Endothelial cell of umbilical vein (primary cell): ENCODE data around the gene MAP4K4. TPM values are rescaled to one million over a fixed set of nuclear protein-coding genes. Genes with fewer than 3 reads are reported as not detected.

Experiments used
- BruUV-seq: library from RNA; stranded (reverse); fragments of 400-500 nt; replicated peaks from 2 replicates; lab custom pipeline; 2021; lab: Mats Ljungman, UMichigan
- CTCF ChIA-PET: fragments of 300-600, 350-600 bp; sonication (Branson Sonifier 250); formaldehyde crosslinking; loops from one replicate; lab custom pipeline; 2021; ENCODE audit warnings: antibody characterized with exemption, inconsistent platforms; lab: Charles Lee
- POLR2A ChIA-PET: fragments of 300-600, 350-600 bp; sonication (Branson Sonifier 250); formaldehyde crosslinking; loops from one replicate; lab custom pipeline; 2021; ENCODE audit warnings: antibody characterized with exemption, inconsistent platforms; lab: Charles Lee
- DNase-seq: peaks from one replicate; pipeline ENCODE4 v3.0.0-alpha.2; 2011; ENCODE audit warnings: low read depth, low spot score
- FAIRE-seq: peaks from 2 replicates; lab custom pipeline; 2011; peaks lifted over from hg19 to GRCh38; lab: Jason Lieb, UNC
- H2AFZ ChIP-seq: 2 replicates; pipeline ENCODE4 v1.6.0; 2012; ENCODE audit warnings: low read depth, low read length, control low read depth, inconsistent platforms
- H3K27ac ChIP-seq: 2 replicates; pipeline ENCODE4 v1.5.1; 2011; ENCODE audit warnings: low read depth, mild to moderate bottlenecking, control low read depth, low read length, moderate library complexity; ENCODE audit not compliant: insufficient read depth
- H3K27me3 ChIP-seq, 2 experiments: 2 replicates each; pipeline versions ENCODE4 v1.6.0 to v1.6.1; 2011; ENCODE audit warnings: low read length in 2 of 2, mixed read lengths in 1 of 2; ENCODE audit not compliant: control insufficient read depth in 2 of 2, insufficient read depth in 2 of 2
- H3K36me3 ChIP-seq, 2 experiments: 2 replicates in 1 of 2; 3 replicates in 1 of 2; pipeline ENCODE4 v1.5.1; 2011; ENCODE audit warnings: low read length in 2 of 2, mild to moderate bottlenecking in 1 of 2, moderate library complexity in 1 of 2; ENCODE audit not compliant: control insufficient read depth in 2 of 2, insufficient read depth in 2 of 2; ENCODE audit errors: extremely low read depth in 1 of 2
- H3K4me1 ChIP-seq: 3 replicates; pipeline ENCODE4 v1.5.1; 2011; ENCODE audit warnings: mild to moderate bottlenecking, low read length; ENCODE audit not compliant: control insufficient read depth, insufficient read depth; ENCODE audit errors: extremely low read depth
- H3K4me2 ChIP-seq: 2 replicates; pipeline ENCODE4 v1.6.1; 2011; ENCODE audit warnings: low read length, control low read depth, mixed read lengths; ENCODE audit not compliant: insufficient read depth
- H3K4me3 ChIP-seq, 3 experiments: fragments of 200-600 bp in 1 of 3; sonication (generic), shearing (Covaris generic) in 1 of 3; replicated peaks in 1 of 3; 2 replicates each; pipeline ENCODE4 v1.5.1; 2011 to 2016; ENCODE audit warnings: control low read depth in 3 of 3, low read length in 3 of 3, mild to moderate bottlenecking in 2 of 3, inconsistent platforms in 1 of 3, low read depth in 1 of 3, moderate library complexity in 1 of 3; ENCODE audit not compliant: insufficient read depth in 1 of 3
- H3K79me2 ChIP-seq: 2 replicates; pipeline ENCODE4 v1.6.0; 2012; ENCODE audit warnings: low read length, inconsistent platforms; ENCODE audit not compliant: control insufficient read depth, insufficient read depth
- H3K9ac ChIP-seq: replicated peaks from 2 replicates; pipeline ENCODE3; 2011; ENCODE audit warnings: low read length, control low read depth; ENCODE audit not compliant: insufficient read depth; ENCODE audit errors: extremely low read depth
- H3K9me1 ChIP-seq: replicated peaks from 3 replicates; pipeline ENCODE4 v1.6.0; 2011; ENCODE audit warnings: mild to moderate bottlenecking, low read length; ENCODE audit not compliant: control insufficient read depth, insufficient read depth; ENCODE audit errors: extremely low read depth
- H3K9me3 ChIP-seq: replicated peaks from 2 replicates; pipeline ENCODE4 v1.5.1; 2012; ENCODE audit warnings: low read length, inconsistent platforms; ENCODE audit not compliant: control insufficient read depth, insufficient read depth
- H4K20me1 ChIP-seq: replicated peaks from 2 replicates; pipeline ENCODE3; 2011; ENCODE audit warnings: mild to moderate bottlenecking, low read length; ENCODE audit not compliant: control insufficient read depth, insufficient read depth; ENCODE audit errors: extremely low read depth
- EZH2 ChIP-seq: IDR thresholded peaks from 2 replicates; pipeline ENCODE4 v1.6.1; 2012; ENCODE audit warnings: borderline replicate concordance, low read depth, mild to moderate bottlenecking, moderate library complexity, low read length, inconsistent platforms; ENCODE audit not compliant: severe bottlenecking
- FOS ChIP-seq: IDR thresholded peaks from 2 replicates; pipeline ENCODE4 v1.6.1; 2011; ENCODE audit warnings: mild to moderate bottlenecking, low read length, moderate library complexity, borderline replicate concordance; ENCODE audit not compliant: insufficient read depth
- GATA2 ChIP-seq: IDR thresholded peaks from 2 replicates; pipeline ENCODE4 v1.7.0; 2011; ENCODE audit warnings: low read depth, mild to moderate bottlenecking, moderate library complexity, mixed read lengths, low read length; ENCODE audit not compliant: insufficient read length, insufficient read depth
- JUN ChIP-seq: IDR thresholded peaks from 2 replicates; pipeline ENCODE4 v1.6.1; 2011; ENCODE audit warnings: borderline replicate concordance, low read depth; ENCODE audit not compliant: insufficient read length, insufficient read depth
- MYC ChIP-seq: IDR thresholded peaks from one replicate; pipeline ENCODE4 v1.6.1; 2011; ENCODE audit warnings: mild to moderate bottlenecking, low read depth, low read length
- POLR2A ChIP-seq: IDR thresholded peaks from 2 replicates; pipeline ENCODE4 v1.6.1; 2012; ENCODE audit warnings: low read depth, mild to moderate bottlenecking, control low read depth, low read length
- POLR2AphosphoS5 ChIP-seq: IDR thresholded peaks from 2 replicates; pipeline ENCODE4 v1.6.1; 2012; ENCODE audit warnings: low read depth, mild to moderate bottlenecking, control low read depth, low read length, moderate library complexity; ENCODE audit not compliant: insufficient read depth
- dilution Hi-C: fragments of 300-500 bp; cut with MboI; formaldehyde crosslinking; loops from one replicate; pipeline ENCODE4 v1.15.0; 2019; ENCODE audit warnings: low sequenced_read_pairs; ENCODE audit not compliant: extremely low pct_ligation_motif_present
- intact Hi-C: fragments of 100-400 bp; cut with micrococcal nuclease; formaldehyde crosslinking; loops from one replicate; pipeline ENCODE4 v1.10.0; 2022
- polyA plus RNA-seq, 4 experiments: library from polyadenylated mRNA; depleted of rRNA in 3 of 4; stranded (reverse) in 3 of 4; unstranded in 1 of 4; fragments of >200 nt; gene quantifications; 2 replicates each; pipeline versions ENCODE4 v1.2.1 to v1.2.3, GENCODE V29; 2011 to 2012; ENCODE audit warnings: missing spikeins in 1 of 4
- total RNA-seq: library from RNA; stranded (reverse); gene quantifications from 2 replicates; pipeline ENCODE4 v1.2.3, GENCODE V29; 2021
- TF ChIP-seq, protein P1 (sequence below), 2 donors: IDR thresholded peaks; 1 replicate in 1 of 2; 2 replicates in 1 of 2; pipeline ENCODE4 v1.5.1; 2011; ENCODE audit warnings: low read length in 2 of 2, mild to moderate bottlenecking in 2 of 2, moderate library complexity in 2 of 2, control low read depth in 1 of 2, inconsistent platforms in 1 of 2, low read depth in 1 of 2; ENCODE audit not compliant: insufficient read depth in 1 of 2; ENCODE audit errors: extremely low read depth in 1 of 2

MAP4K4 gene
- total and polyA plus RNA-seq, 2 donors (not counting 3 experiments of a cell fraction or from before 2014, with no cell fraction given), result 79.4 to 269 TPM

DNA sequence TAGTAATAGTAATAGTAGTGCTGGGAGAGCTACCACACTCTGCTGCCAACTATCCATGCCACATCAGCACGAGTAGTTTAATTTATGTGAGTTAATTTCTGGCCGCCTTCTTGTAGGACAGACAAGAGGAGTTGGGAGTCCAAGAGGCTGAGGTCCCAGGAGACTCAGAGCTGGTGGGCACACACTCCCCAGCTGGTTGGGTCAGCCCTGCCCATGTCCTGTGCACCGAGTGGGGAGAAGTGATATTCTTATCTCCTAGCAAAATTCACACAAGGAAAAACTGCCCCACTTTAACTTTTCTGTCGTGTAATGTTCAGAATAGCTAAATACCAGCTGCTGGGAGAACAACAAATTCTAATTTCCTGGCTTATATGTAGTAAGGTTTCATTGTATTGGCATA, 15.2 kb upstream of the MAP4K4 start:
- no peaks in the 10 kb centered on the region for H3K79me2 ChIP-seq
- no peak overlapping the region for H3K27ac ChIP-seq
- no peak overlapping the region for H3K4me3 ChIP-seq
- no peaks in the 10 kb centered on the region for H3K4me1 ChIP-seq
- H4K20me1 ChIP-seq, result no peaks in the 10 kb centered on the region
- ChIA-PET CTCF (no interaction called here), POLR2A (no interaction called here)
- no peaks in the 10 kb centered on the region for H3K9me1 ChIP-seq
- no peaks in the 10 kb centered on the region for H3K9me3 ChIP-seq
- FAIRE-seq (no peak), DNase-seq (no peak)
- BruUV-seq, result no TSS peak
- H3K9ac ChIP-seq, result no peak overlapping the region
- dilution Hi-C loops, result no loop called here
- TF ChIP-seq GATA2, result no peak
- TF ChIP-seq MYC, result no peak
- TF ChIP-seq JUN, result no peak
- TF ChIP-seq FOS, result no peak
- TF ChIP-seq EZH2, result no peak
- no peak for TF ChIP-seq POLR2A
- TF ChIP-seq POLR2AphosphoS5, result no peak
- TF ChIP-seq, protein P1, sequence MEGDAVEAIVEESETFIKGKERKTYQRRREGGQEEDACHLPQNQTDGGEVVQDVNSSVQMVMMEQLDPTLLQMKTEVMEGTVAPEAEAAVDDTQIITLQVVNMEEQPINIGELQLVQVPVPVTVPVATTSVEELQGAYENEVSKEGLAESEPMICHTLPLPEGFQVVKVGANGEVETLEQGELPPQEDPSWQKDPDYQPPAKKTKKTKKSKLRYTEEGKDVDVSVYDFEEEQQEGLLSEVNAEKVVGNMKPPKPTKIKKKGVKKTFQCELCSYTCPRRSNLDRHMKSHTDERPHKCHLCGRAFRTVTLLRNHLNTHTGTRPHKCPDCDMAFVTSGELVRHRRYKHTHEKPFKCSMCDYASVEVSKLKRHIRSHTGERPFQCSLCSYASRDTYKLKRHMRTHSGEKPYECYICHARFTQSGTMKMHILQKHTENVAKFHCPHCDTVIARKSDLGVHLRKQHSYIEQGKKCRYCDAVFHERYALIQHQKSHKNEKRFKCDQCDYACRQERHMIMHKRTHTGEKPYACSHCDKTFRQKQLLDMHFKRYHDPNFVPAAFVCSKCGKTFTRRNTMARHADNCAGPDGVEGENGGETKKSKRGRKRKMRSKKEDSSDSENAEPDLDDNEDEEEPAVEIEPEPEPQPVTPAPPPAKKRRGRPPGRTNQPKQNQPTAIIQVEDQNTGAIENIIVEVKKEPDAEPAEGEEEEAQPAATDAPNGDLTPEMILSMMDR (IDR thresholded peaks at IDR 0.05; ENCODE audit: extremely low read depth in 1 of 2, insufficient read depth in 1 of 2, low read depth in 1 of 2, low read length in 2 of 2), result no peak
- no peaks in the 10 kb centered on the region for H3K27me3 ChIP-seq
- H3K36me3 ChIP-seq, result no peaks in the 10 kb centered on the region
- no peak overlapping the region for H2AFZ ChIP-seq
- no peak overlapping the region for H3K4me2 ChIP-seq
- intact Hi-C loops, result no loop called here
